ENCODE results near the gene TMEM130.
"Not testable (repeated sequence)": the region's sequence is repeated elsewhere in the genome, so short reads cannot be mapped to it uniquely, and the experiment has no call there.

Gene TMEM130

GRCh38 chr7:98842552-98842951 lies 27.3 kb downstream of the TMEM130 start:
- not testable (repeated sequence) for FAIRE-seq; DNase-seq (ENCODE audit: low spot score)

GRCh38 chr7:98841179-98841997 lies 28.4 kb downstream of the TMEM130 start:
- DNase-seq (ENCODE audit: low spot score) (peak; percentile 86), FAIRE-seq (peak; percentile 78)

GRCh38 chr7:98840722-98841121 lies 29.1 kb downstream of the TMEM130 start:
- FAIRE-seq: no peak
- DNase-seq (ENCODE audit: low spot score): no peak

GRCh38 chr7:98840096-98840495 lies 29.7 kb downstream of the TMEM130 start:
- FAIRE-seq: peak; percentile 77

GRCh38 chr7:98837630-98837972 lies 32.2 kb downstream of the TMEM130 start:
- DNase-seq (ENCODE audit: low spot score): no peak
- no peak for FAIRE-seq

More at GRCh38 chr7:98840096-98840495, 29.7 kb downstream of the TMEM130 start:
- DNase-seq (ENCODE audit: low spot score): no peak

- DNase-seq (ENCODE audit: low spot score): peak; percentile 78
- FAIRE-seq: peak; percentile 87
Observed at GRCh38 chr7:98836811-98837629, 32.8 kb downstream of the TMEM130 start.

GRCh38 chr7:98834949-98835348 lies 34.9 kb downstream of the TMEM130 start:
- FAIRE-seq (no peak), DNase-seq (ENCODE audit: low spot score) (no peak)

- DNase-seq (ENCODE audit: low spot score) (no peak), FAIRE-seq (no peak)
Observed at GRCh38 chr7:98833022-98833421, 36.8 kb downstream of the TMEM130 start.

- DNase-seq (ENCODE audit: low spot score): no peak
- no peak for FAIRE-seq
Observed at GRCh38 chr7:98831641-98832221, 38.1 kb downstream of the TMEM130 start.

- DNase-seq (ENCODE audit: low spot score) (no peak), FAIRE-seq (peak; percentile 44)
Observed at GRCh38 chr7:98830972-98831548, 38.8 kb downstream of the TMEM130 start.

GRCh38 chr7:98828368-98828767 lies 41.4 kb downstream of the TMEM130 start:
- DNase-seq (ENCODE audit: low spot score) (no peak), FAIRE-seq (peak; percentile 44)

GRCh38 chr7:98827258-98827657 lies 42.6 kb downstream of the TMEM130 start:
- FAIRE-seq: no peak
- DNase-seq (ENCODE audit: low spot score): no peak

- no peak for DNase-seq (ENCODE audit: low spot score)
- no peak for FAIRE-seq
Observed at GRCh38 chr7:98826811-98827231, 43.0 kb downstream of the TMEM130 start.

GRCh38 chr7:98826387-98826786 lies 43.4 kb downstream of the TMEM130 start:
- FAIRE-seq: no peak
- DNase-seq (ENCODE audit: low spot score): no peak

- DNase-seq (ENCODE audit: low spot score) (no peak), FAIRE-seq (peak; percentile 58)
Observed at GRCh38 chr7:98823226-98823625, 46.6 kb downstream of the TMEM130 start.

- no peak for FAIRE-seq
Observed at GRCh38 chr7:98821348-98821747, 48.5 kb downstream of the TMEM130 start.

GRCh38 chr7:98816967-98817710 lies 52.7 kb downstream of the TMEM130 start:
- no peak for DNase-seq (ENCODE audit: low spot score)

More at GRCh38 chr7:98821348-98821747, 48.5 kb downstream of the TMEM130 start:
- DNase-seq (ENCODE audit: low spot score): no peak

GRCh38 chr7:98816241-98816640 lies 53.6 kb downstream of the TMEM130 start:
- DNase-seq (ENCODE audit: low spot score) (no peak), FAIRE-seq (no peak)

More at GRCh38 chr7:98816967-98817710, 52.7 kb downstream of the TMEM130 start:
- peak; percentile 100 for FAIRE-seq

GRCh38 chr7:98815313-98815712 lies 54.5 kb downstream of the TMEM130 start:
- DNase-seq (ENCODE audit: low spot score) (no peak), FAIRE-seq (no peak)

GRCh38 chr7:98811299-98811698 lies 58.5 kb downstream of the TMEM130 start:
- FAIRE-seq (peak; percentile 100), DNase-seq (ENCODE audit: low spot score) (no peak)
